CD4-positive, alpha-beta T cell treated with Interleukin-6 for 4 hours (primary cell): ENCODE measurements around the gene FAM131C.

Experiments
- DNase-seq: peaks from one replicate; pipeline ENCODE4 v3.0.0-alpha.2; 2020; ENCODE audit warnings: mixed read lengths

The FAM131C gene

DNA sequence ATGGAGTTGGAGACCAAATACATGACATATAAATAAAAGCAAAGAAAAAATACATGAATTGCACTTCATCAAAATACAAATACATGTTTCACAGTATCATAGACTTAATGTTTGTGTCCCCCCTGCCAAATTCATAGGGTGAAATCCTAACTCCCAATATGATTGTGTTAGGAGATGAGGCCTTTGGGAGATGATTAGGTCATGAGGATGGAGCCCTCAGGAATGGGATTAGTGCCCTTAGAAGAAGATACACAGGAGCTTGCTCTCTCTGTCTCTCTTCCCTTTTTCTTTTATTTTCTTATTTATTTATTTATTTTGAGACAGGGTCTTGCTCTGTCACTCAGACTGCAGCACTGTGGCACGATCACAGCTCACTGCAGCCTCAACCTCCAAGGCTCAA is 26.0 kb upstream of the FAM131C start:
- DNase-seq = no peak

DNA sequence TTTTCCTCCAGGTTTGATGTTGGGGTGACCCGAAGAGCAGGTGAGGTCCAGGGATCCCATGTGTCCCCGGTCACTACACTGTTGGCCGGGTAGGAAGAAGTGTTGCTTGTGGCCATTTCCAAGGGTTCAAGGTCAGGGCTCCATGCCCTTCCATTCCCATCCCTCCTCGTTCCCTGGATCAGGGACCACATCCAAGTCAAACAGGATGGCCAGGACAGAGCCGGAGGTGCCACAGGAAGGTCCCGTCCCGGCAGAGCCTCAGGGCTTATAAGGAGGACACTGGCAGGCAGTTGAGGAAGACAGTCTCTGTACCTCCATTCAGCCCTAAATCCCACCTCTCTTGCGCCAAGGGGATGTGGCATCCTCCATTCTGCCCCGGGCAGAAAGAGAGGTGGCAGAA is 22.0 kb upstream of the FAM131C start:
- no peak for DNase-seq

DNA sequence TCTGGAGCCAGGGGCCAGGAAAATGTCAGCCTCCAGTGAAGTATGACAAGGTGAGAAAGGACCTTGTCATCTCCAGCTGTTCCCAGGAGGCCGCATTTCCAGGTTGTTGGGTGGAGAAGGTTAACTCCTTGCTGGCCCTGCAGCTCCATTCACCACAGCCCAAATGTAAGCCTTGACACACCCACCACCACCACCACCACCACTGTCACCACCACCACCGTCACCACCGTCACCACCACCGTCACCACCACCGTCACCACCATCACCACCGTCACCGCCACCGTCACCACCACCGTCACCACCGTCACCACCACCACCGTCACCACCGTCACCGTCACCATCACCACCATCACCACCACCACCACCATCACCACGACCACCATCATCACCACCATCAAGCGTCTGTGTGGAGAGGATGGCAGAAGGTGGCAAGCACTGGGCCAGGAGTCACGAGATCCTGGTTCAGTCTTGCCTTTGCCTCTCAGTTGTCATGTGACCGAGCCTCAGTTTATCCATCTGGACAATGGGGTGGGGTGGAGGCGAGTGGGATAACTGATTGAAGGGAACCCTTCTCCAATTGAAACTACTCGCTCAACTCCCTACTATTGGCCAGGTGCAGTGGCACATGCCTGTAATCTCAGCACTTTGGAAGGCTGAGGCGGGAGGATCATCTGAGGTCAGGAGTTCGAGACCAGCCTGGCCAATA is 21.2 kb upstream of the FAM131C start:
- DNase-seq = no peak

DNA sequence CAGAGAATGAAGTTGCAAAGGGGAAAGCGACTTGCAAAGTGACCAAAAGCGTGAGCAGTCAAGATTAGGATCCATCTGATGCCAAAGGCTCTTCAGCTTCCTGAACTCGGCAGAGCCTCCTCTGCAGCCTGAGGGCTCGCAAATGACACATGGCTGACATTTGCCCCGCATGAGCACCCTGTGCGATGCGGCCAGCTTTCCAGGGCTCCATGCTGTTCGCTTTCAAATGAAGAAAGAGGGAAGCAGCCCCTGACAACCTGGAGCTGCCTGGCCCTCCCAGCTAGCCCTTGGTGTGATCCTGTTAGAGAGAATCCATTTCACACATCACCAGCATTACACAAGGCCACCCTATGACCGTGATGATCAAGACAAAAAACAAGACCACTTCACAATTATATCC is 20.2 kb upstream of the FAM131C start:
- no peak for DNase-seq

DNA sequence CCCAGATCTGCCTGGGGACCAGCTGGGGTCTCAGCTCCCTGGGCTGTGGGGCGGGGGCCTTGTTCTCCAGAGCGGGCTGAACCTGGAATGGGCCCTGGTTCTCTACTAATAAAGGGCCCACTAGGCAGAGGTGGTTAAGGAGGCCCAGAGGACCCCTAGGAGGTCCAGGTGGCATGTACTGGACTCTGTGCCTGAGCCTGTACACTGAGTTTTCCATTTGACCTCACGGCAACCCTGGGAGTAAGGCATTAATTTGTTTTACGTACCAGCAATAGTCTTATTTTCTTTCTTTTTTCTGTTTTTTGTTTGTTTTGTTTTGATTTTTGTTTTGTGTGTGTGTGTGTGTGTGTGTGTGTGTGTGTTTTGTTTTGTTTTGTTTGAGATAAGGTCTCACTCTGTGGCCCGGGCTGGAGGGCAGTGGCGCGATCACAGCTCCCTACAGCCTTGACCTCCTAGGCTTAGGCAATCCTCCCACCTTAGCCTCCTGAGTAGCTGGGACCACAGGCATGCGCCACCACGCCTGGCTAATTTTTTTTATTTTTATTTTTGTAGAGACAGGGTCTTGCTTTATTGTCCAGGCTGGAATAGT is 19.6 kb upstream of the FAM131C start:
- no peak for DNase-seq

DNA sequence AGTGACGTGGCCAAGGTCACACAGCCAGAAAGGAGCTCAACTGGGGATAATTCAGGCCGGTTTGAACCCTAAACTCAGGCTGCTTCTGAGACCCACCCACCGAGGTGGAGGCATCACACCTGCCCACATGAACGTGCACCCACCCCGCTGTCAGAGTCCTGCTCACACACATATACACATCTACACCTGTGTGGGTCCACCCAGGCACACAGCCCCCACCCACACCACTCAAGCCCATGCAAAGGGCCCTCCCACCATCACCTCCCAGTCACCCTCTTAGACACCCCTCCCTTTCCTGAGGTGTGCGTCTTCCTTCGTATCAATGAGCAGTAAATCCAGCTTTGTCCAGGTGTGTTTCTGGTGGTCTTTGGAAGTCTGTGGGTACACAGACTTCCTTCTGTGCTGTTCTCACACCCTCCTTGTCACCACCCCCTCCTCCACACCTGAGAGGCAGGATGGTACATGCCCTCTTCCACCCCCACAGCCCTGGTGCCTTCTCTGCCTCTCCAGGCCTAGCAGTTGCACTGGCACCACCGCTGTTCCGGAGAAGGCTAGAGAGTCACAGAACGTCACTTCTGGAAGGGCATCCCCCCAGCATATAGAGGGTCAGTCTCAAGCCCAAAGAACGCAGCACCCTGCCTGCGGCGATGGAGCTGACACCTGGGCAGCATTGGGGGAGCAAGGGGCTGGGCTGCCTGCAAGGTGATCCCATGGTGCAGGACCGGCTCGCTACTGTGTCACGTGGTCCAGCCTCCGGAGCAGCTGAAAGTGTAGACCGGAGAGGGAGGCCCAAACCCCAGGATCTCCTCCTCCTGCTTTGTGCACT is 18.9 kb upstream of the FAM131C start:
- DNase-seq = no peak

DNA sequence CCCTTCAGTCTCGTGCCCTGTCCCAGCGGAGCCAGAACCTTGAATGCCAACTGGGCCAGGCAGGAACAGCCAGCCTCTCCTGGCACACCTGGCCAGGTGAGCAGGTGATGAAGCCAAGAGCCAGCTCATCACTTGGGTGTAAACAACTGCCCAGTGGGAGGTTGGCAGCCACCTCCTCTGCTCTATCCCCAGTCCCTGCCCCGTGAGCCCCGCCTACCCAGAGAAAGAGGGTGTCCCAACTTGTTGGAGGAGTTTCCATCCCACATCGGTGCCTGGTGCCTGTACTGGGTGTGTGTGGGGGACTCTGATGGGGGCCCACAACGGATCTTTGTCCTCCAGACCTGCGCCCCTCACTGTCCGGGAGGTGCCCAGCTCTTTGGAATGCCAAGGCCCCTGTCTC is 17.8 kb upstream of the FAM131C start:
- DNase-seq = no peak

DNA sequence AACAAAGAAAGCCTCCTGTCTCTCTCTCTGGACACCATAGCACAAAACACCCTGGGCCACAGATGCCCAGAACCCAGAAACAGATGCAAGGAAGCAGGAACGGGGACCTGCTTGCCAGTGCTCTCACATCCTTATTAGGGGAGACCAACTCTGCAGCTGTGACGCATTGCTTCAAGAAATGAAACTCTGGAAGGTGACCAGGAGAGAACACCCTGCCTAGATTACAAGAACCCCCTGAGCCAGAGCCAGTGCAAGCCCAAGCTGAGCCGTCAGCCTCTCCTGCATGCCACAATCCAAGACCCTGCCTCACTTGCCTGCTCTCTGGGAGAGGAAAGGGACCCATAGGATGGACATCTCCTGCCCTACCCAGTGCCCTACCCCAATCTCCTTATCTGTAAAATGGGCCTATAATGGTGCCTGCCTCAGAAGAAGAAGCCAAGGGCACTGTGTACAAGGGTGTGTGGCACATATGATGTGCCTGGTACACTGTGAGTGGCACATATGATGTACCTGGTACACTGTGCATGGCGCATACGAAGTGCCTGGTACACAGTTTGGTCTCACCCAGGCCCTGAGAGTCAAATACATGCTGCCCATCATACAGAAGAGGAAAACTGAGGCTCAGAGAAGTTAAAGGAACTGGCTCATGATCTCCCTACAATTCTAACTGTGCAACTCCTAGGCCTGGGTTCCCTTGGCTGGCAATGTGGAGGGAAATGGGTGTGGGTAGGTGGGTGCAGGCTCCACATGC is 16.8 kb upstream of the FAM131C start:
- DNase-seq = no peak

DNA sequence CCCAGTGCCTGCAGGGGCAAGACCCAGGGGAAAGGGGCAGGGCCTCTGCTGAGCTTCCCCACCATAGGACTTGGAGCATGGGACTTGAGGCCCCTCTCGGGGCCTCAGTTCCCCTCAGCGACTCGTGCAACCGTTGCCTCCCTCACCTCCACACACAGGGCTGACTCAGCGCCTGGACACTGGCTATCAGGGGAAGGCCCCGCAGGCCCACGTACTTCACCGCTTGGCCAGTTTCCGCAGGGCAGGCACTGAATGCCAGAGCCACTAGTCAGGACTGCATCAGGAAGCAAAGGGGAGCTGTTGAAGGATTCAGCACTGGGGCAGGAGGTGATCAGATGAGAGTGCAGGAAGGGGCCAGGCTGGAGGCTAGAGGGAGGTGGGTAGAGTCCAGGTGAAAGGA is 15.5 kb upstream of the FAM131C start:
- no peak for DNase-seq

DNA sequence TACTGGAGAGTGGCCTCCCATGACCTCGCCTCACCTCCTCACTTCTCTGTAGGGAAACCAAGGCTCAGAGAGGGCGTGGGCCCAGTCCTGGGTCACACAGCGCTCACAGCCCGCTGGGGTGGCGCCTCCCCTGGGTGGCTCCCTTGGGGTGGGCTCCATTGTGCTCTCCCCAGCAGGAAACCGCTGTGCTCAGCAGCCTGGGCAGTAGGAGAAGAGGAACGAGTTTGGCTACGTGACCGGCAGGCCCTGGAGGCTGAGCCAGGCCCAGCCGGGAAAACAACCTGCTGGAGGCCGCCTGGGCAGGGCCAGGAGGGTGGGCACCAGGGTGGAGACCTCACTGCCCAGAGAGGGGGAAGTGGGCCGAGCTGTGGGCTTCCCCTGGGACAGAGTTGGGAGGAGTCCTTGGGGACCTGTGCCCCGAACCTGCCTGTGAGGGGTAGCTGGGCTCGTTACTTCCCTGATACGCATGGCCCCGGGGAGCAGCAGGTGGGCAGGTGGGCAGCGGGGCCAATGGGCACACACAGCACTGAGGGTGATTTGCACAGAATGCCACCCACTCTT is 15.0 kb upstream of the FAM131C start:
- DNase-seq = no peak

DNA sequence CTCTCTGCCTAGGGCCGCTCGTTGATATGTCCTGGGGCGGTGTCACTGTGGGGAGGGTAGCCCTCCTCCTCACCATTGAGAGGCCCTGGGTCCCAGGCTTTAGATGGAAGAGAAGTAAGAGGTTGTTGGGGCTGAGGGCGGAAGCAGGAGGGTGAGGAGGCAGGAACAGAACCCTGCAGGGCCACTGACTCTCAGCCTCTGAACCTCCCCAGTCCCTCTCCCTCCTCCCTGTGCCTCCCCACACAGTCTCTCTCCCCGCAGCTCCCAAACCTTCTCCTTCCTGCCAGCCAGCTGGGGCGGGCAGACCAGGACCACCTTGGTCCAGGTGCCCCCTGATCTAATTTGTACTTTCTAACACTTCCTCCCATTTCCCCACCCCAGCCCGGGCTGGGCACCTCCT is 14.3 kb upstream of the FAM131C start:
- DNase-seq = no peak

DNA sequence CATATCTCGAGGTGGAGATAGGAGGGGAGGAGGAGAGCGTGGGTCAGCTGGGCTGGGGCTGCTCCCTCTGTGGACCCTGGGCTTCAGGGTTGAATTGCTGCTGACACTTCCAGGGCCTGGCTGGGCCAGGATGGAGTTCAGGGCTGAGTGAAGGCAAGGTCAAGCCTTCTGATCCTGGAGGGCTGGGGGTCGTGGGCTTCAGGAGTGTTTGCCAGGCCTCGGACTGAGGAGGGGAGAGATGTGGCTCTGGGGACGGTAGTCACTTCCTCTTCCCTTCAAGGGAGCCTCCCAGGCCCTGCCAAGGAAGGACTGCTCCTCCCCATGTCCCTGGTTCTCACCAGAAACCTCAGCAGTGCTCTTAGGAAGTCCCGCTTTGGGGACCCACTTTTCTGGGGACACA is 12.1 kb upstream of the FAM131C start:
- no peak for DNase-seq

DNA sequence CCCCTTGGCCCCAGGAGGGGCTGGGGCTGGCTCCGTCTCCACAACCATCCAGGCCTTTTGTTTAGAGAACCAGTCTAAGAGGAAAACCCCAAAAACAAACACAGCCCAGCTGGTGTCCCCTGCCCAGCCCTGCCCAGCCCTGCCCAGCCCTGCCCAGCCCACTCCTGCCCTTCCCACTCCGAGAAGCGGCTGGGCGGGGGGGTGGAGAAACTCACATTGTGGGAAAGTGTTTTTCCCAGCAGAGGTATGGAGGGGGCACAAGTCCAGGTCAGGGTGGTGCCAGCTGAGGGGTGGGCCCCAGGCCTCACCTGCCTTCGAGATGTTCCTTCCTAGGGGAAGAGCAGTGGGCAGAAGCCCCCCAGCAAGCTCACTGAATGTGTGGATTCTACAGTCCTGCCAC is 10.0 kb upstream of the FAM131C start:
- no peak for DNase-seq

DNA sequence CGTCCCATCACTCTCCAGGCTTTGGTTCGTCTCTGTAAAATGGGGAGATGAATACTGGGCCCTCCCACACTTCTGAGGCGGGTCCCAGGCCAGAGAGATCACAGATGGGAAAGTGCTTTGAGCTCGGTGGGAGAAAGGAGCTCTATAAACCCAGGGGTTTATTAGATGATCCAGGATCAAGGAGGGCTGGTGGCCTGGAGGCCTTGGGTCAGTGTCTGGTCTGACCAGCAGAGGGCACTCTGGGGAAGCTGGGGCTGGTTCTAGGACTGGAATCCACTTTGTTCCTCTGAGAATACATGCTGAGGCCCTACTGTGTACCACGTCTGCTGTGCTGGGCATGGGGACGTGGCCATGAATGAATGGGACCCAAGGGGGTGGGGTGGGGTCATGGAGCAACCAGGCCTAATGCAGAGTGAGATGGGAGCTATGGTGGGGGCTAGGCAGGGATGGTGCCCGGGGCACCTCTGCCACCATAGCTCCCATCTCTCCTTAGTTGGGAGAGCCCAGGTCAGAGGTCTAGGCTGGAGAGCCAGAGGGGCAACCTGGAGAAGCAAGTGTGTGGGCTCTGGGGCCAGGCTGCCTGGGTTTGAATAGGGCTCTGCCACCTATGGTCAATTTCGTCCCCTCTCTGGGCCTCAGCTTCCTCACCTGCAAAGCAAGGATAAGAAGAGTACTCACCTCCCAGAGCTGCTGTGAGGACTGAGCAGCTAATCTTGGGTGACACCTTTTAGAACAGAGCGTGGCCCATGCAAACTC is 9.0 kb upstream of the FAM131C start:
- DNase-seq = peak; percentile 72

DNA sequence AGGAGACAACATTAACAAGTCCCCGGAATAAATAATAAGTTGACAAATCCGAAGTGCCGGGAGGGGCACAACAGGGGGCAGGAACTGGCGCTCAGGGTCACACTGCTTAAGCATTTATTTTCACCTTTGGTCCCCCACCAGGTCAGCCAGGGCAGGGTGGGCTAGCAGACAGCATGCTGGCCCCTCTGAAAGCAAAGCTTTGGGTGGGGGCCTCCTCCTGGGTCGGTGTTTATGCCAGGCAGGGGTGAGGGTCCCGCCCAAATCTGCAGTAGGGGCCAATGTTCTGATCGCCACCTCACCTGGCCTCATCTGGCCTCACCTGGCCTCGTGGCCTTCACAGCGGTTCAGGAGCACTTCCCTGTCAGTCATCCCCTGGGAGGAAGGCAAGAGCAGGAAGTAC is 8.2 kb upstream of the FAM131C start:
- no peak for DNase-seq

DNA sequence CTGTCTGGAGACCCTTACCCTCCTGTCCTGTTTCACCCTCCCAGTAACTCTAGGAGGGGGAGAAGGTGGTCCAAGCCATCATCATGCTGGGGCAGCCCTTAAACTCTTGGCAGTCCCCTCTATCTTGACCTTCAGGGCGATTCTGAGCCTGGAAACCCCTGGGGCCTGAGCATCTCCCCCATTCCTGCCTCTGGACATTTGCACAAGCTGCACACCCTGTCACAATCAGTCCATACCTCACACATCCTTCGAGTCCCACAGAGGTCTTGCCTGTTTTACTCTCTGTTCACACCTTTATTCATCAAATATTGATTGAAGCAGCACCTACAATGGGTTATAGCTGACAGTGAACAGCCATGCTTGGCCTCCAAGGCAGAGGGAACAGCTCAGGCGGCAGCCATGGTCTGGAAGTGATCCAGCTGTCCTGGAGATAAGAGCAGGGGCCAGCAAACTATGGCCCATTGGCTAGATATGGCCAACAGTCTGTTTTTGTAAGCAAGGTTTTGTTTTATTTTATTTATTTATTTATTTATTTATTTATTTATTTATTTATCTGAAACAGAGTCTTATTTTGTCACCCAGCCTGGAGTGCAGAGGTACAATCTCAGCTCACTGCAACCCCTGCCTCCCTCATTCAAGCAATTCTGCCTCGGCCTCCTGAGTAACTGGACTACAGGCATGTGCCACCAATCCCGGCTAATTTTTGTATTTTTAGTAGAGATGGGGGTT is 7.1 kb upstream of the FAM131C start:
- DNase-seq = no peak

DNA sequence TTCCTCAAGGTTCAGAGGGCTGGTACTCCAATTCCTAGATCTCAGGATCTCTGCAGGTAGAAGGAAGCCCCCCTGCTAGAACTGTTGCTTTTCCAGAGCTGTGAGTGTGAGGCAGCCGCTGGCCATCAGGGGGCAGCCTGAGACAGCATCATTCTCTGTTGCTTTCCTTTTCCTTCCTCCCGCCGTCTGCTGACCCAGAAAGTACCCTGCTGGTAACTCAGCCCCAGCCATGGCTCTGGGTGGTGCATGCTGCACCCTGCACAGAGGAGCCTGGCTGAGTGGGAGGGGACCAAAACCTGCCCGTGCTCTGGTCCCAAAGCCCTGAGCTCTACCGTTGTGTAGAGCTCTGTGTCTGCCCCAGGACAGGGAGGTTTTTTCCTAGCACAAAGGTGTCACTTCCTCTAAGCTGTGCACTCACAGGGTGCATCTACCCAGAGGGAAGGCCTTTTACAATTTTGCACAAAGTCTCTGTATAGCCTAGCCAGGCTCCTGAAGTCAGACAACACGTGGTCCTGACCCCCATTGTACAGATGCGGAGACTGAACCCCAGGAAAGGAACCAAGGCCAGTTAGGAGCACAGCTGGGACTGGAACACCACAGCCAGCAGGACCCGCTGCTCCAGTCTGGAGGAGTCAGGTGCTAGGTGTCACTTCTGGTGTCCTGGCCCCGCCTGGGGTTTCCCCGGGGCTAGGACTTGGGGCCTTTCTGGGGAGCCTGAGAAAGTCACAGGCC is 5.6 kb upstream of the FAM131C start:
- peak; percentile 82 for DNase-seq

DNA sequence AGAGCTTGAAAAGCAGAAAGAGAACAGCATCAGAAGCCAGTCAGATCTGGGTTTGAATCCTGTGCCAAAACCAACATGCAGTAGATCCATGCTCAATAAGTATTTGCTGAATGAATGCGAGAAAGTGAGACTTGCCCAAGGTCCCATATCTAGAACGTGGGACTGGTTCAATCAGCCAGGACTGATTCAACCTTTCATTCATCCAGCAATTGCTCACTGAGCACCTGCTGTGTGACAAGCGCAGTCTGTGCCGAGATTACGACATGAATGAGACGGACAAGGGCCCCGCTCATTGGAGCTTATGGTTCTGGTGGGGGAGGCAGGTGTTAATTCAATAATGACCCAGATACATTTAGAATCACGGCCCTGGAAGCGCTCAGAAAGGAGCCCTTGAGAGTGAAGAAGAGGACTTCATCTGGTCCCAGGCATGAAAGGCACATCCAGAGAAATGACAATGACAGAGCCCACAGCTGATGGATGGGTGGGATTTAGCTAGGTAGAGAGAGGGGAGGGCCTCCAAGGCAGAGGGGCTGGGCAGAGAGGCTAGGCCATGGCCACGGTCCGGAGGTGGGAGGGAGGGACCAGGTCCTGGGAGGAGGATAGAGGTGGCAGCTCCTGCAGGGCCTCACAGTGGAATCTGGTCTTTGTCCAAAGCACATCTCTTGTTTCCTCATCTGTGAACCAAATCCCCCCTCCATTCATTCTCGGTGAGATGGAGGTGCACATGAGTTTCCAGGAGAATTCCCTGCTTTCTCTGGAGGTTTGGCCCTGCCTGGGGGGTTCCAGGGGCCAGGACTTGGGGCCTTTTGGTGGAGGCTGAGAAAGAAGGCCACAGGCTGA is 4.2 kb upstream of the FAM131C start:
- no peak for DNase-seq

DNA sequence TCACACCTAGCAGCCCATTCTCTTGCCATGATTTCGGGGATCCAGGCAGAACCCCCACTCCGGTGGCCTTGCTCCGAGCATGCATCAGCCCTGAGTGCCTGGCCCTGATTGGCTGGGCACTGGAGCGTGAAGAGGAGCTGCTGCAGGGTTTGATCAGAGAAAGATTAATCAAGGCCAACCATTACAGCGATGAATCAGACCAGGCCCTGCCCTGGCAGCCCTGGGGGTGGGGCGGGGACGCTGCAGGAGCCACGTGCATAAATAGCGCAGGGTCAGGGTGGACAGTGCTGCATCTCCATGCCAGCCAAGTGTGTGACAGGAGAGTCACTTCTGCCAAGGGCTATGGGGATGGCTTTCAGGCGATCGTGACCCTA is 3.4 kb upstream of the FAM131C start:
- no peak for DNase-seq
